GM12891 (cell line): Measurements from ENCODE around the gene TMCC1.

Experiments
- DNase-seq: peaks from one replicate; pipeline ENCODE4 v3.0.0; 2011; ENCODE audit warnings: low spot score; ENCODE audit not compliant: insufficient read length
- FAIRE-seq: peaks from 2 replicates; lab custom pipeline; 2011; peaks lifted over from hg19 to GRCh38; lab: Jason Lieb, UNC
- PAX5 ChIP-seq: IDR thresholded peaks from 2 replicates; pipeline ENCODE4 v1.6.1; 2011; ENCODE audit warnings: low read length, moderate library complexity, mild to moderate bottlenecking; ENCODE audit not compliant: insufficient read depth, severe bottlenecking
- POLR2A ChIP-seq: IDR thresholded peaks from 2 replicates; pipeline ENCODE4 v1.6.1; 2011; ENCODE audit warnings: low read depth, low read length, control low read depth
- POLR2AphosphoS5 ChIP-seq: IDR thresholded peaks from 2 replicates; pipeline ENCODE4 v1.6.1; 2011; ENCODE audit warnings: low read depth, low read length, control low read depth
- POU2F2 ChIP-seq: IDR thresholded peaks from 2 replicates; pipeline ENCODE4 v1.6.1; 2011; ENCODE audit warnings: low read depth, mild to moderate bottlenecking, control low read depth, low read length, moderate library complexity
- SPI1 ChIP-seq: IDR thresholded peaks from 2 replicates; pipeline ENCODE4 v1.6.1; 2011; ENCODE audit warnings: low read depth, low read length, control low read depth
- TAF1 ChIP-seq: IDR thresholded peaks from 2 replicates; pipeline ENCODE4 v1.6.1; 2011; ENCODE audit warnings: low read depth, low read length, control low read depth

TMCC1 gene

DNA sequence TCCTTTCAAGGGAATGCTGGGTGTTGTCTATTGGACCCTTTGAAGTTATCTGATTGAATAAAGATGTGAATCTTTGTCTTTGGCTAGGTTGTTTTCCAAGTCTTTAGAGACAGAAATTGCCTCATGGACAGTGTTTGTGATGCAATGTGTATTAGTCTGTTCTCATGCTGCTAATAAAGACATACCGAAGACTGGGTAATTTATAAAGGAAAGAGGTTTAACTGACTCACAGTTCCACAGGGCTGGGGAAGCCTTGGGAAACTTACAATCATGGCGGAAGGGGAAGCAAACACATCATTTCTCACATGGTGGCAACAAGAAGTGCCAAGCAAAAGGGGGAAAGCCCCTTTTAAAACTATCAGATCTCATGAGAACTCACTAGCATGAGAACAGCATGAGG is 198.3 kb downstream of the TMCC1 start:
- TF ChIP-seq PAX5 (no peak), POU2F2 (no peak), POLR2AphosphoS5 (no peak), SPI1 (no peak), TAF1 (no peak), POLR2A (no peak)
- peak; percentile 13 for FAIRE-seq
- DNase-seq = no peak

DNA sequence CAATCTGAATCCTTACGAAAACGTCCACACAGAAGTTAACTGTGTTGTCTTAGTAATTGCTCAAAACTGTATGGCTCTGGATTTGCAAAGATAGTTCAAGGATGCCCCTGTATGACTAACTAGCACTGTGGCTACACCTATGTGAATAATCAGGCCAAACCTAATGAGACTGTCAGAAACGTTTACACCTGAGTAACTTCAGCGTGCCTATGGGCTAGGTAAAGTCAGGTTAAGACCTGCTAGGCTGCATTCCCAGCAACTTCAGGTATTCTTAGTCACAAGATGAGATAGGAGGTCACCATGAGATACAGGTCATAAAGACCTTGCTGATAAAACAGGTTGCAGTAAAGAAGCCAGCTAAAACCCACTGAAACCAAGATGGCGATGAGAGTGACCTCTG is 199.3 kb downstream of the TMCC1 start:
- TF ChIP-seq TAF1 (no peak), POLR2AphosphoS5 (no peak)
- no peak for DNase-seq
- peak; percentile 56 for FAIRE-seq

- FAIRE-seq (no peak), DNase-seq (no peak)
- TF ChIP-seq TAF1 = no peak
- TF ChIP-seq POU2F2 = no peak
- no peak for TF ChIP-seq PAX5
- no peak for TF ChIP-seq POLR2A
- TF ChIP-seq POLR2AphosphoS5 = no peak
- TF ChIP-seq SPI1 = no peak
Observed at GRCh38 chr3:129692743-129693142, 200.8 kb downstream of the TMCC1 start.

- TF ChIP-seq PAX5 (no peak), TAF1 (no peak), POLR2AphosphoS5 (no peak), POLR2A (no peak), SPI1 (no peak), POU2F2 (no peak)
- FAIRE-seq (no peak), DNase-seq (no peak)
Observed at GRCh38 chr3:129690963-129691362, 202.5 kb downstream of the TMCC1 start.

DNA sequence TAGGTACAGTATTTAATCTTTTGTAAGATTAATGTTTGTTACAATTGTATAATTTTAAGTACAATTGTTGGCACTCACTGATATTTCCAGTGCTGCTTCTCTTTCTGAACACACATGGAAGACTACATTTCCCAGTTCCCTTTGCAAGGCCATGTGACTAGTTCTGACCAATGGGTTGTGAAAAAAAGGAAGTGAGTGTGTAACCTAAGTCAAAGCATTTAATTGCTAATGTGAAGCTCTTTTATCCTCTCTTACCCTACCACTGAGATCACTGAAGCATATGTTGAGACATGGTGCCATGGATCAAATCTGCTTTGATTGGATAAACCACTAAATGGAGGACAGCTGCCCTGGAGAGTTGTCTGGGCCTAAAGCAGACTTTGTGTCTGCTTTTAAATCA is 203.1 kb downstream of the TMCC1 start:
- peak; percentile 81 for FAIRE-seq
- TF ChIP-seq PAX5 (no peak), POU2F2 (no peak), SPI1 (peak; percentile 89), POLR2A (no peak), POLR2AphosphoS5 (no peak)
- DNase-seq = peak; percentile 21

DNA sequence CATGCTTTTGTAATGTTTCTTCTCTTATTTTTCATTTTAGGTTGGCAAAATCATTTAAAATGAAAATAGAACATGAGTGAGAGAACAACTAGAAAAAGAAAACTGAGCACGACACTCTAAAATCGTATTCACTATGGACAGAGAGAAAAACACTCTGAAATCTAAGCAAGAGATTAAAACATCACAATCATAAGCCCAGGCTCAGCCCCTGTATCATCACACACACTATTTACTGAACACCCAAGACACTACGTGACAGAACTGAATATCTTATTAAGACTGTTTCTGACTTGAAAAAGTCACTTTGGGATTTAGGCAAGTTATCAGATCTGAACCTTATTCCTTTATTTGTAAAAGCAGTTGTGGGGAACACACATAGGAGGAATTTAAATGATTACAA is 204.5 kb downstream of the TMCC1 start:
- no peak for FAIRE-seq

DNA sequence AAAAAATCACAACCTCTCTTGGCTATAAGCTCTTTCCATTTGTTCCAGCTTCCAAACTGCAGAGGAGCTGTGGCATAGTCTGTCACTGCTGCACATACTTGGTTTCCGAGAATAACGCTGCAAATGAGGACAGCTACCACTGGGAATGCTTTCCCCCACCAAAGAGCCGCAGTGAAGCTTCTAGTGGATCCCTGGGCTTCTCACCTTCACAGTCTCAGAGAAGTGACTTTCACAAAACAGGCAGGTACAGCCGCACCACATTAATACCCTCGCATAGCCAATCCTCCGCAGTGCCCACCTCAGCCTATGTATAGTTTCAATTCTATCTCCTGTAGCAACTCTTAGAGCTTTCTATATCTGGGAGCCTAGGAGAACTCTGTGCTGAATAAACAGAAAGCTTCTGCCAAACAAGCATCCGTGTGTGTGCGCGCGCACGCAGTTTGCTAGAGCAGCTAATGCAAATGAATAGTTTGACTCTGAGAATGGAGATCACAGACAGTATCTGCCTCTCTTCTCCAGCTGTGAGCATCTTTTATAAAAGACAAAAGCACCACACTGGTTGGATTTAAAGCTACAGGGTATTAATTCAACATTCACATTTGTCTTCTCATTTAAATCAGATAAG is 205.1 kb downstream of the TMCC1 start:
- TF ChIP-seq POLR2A (no peak), TAF1 (no peak), POU2F2 (no peak), POLR2AphosphoS5 (no peak), SPI1 (no peak), PAX5 (no peak)
- FAIRE-seq (no peak), DNase-seq (no peak)

More for the DNA sequence above, 204.5 kb downstream of the TMCC1 start:
- no peak for DNase-seq
- TF ChIP-seq POU2F2 (no peak), PAX5 (no peak), TAF1 (no peak), SPI1 (no peak), POLR2AphosphoS5 (no peak), POLR2A (no peak)

- no peak for FAIRE-seq
- TF ChIP-seq POU2F2 (no peak), POLR2A (no peak), PAX5 (no peak), TAF1 (no peak), POLR2AphosphoS5 (no peak), SPI1 (no peak)
- no peak for DNase-seq
Observed at GRCh38 chr3:129687586-129688125, 205.9 kb downstream of the TMCC1 start.

DNA sequence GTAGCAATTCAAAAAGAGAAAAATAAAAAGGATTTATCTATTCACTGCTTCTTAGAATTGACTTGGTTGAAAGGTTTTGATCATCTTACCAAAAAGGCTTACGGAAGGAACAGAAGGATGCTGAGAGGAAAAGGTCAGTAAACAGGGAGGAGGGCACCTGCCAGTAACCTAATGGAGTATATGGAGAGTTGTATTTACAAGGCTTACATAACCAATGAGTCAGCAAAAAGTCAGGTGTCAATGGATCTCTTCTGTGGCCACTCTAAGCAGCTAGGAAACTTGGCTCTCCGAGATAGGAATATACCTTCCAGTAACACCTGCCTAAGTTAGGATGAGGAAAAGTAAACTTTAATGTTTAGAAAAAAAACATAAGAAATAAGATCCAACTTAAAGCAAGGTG is 206.6 kb downstream of the TMCC1 start:
- DNase-seq (no peak), FAIRE-seq (no peak)
- no peak for TF ChIP-seq POLR2A
- no peak for TF ChIP-seq PAX5
- TF ChIP-seq POU2F2 = no peak
- no peak for TF ChIP-seq SPI1
- no peak for TF ChIP-seq TAF1
- TF ChIP-seq POLR2AphosphoS5 = no peak

DNA sequence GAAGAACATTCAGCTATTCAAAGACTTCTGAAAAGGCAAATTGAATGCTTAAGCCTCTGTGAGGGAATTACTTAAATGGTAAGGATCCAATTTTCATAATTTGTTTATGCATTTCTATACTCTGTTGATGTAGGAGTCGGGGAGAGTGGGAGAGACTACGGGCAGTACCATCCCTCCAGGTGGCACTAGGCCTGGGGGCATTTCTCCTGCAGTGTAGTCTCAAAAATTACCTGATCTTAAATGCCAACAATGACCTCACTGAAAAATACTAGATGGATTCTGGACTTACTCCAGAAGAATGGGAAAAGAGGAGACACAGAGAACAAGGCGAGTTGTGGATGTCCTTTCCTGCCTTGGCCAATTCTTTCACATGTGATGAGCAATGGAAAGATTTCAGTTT is 209.2 kb downstream of the TMCC1 start:
- TF ChIP-seq POLR2A (no peak), TAF1 (no peak)
- FAIRE-seq (no peak), DNase-seq (no peak)

- FAIRE-seq = no peak
- no peak for TF ChIP-seq POLR2A
- TF ChIP-seq PAX5 = no peak
- no peak for TF ChIP-seq POLR2AphosphoS5
- no peak for TF ChIP-seq SPI1
- no peak for TF ChIP-seq POU2F2
- no peak for TF ChIP-seq TAF1
Observed at GRCh38 chr3:129683201-129683600, 210.3 kb downstream of the TMCC1 start.

More at GRCh38 chr3:129683201-129683600, 210.3 kb downstream of the TMCC1 start:
- no peak for DNase-seq
